ENCODE data around the gene CARD9. TPM values are rescaled to one million over a fixed set of nuclear protein-coding genes. Genes with fewer than 3 reads are reported as not detected.

Gene CARD9, protein sequence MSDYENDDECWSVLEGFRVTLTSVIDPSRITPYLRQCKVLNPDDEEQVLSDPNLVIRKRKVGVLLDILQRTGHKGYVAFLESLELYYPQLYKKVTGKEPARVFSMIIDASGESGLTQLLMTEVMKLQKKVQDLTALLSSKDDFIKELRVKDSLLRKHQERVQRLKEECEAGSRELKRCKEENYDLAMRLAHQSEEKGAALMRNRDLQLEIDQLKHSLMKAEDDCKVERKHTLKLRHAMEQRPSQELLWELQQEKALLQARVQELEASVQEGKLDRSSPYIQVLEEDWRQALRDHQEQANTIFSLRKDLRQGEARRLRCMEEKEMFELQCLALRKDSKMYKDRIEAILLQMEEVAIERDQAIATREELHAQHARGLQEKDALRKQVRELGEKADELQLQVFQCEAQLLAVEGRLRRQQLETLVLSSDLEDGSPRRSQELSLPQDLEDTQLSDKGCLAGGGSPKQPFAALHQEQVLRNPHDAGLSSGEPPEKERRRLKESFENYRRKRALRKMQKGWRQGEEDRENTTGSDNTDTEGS
- 10 to 100 TPM; 11.6 to 25.5 (median 19.5) TPM for total RNA-seq
- polyA plus RNA-seq = 10 to 100 TPM in 2 of 3 donors, 1 to 10 TPM in 1; 5.7 to 17.3 (median 16.1) TPM
- long read RNA-seq, donor 1, transcript CARD9-201 (13 exons, 2,123 nt) = major isoform, 5 of 6 reads
- long read RNA-seq, donor 1, partial matches to known transcripts = 0 of 6 reads
- long read RNA-seq, donor 1, other reads (novel, unspliced or antisense) = 0 of 6 reads
- long read RNA-seq, donor 2, partial matches to known transcripts = 0 of 2 reads
- long read RNA-seq, donor 2, other reads (novel, unspliced or antisense) = 0 of 2 reads

DNA sequence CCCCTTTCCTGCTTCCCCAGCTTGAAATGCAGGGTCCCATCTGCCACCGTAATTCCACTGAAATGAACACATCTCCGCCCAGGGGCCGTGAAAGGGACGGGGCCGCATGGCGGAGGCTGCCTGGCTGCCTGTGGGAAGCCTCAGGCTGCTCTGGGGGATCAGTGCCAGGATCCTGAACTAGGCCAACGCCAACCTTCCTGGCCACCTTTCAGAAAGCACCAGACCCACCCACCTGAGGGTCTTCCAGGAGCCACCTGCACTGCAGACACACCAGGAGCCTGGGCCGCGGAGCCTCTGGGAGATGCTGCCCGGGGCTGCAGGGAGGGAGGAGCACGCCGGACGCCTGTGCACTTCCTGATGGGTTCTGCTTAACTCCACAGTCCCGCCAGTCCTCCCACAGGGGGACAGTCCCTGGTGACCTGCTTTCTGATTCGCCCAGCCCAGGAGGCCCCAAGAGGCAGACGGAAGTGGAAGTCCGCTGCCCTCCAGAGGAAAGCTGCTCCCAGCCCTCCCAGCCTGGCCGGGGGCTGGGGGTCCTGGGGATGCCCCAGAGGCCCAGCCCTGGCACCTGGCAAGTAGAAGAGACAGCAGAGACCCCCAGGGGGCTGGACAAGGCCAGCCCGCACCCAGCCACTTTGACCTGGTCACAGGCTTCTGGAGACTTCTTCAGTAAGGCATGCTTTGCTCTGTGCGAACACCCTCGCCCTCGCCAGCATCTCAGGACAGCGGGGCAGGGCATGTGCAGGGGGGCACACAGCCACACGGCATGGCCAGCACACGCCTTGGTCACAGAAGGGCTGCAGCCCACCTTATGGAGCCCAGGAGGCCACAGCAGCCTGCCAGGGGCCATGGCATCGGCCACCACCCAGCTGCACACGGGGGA lies at the start of gene CARD9:
CARD9 (minus strand) TSS at position 370 of the 883 bp plus-strand sequence. CDS start 1,591 bp downstream, outside the sequence.
- WGBS, 5 donors = 37 to 54% (median 43%) methylated on average over 6 to 27 of the region's 27 CpGs
- Histone ChIP-seq H3K4me3 (peak within 1 kb of the TSS; percentile 10 to 67 (median 42)), H3K36me3 (peaks cover 0 to 45% (median 13%) of the 10 kb centered on the region in 6 donors), H3K4me1 (peaks cover 0 to 58% (median 32%) of the 10 kb centered on the region in 6 donors), H3K9me3 (no peaks in the 10 kb centered on the region), H3K27me3 (replicated peaks in 1 of 7) (peaks cover 0 to 18% (median 0%) of the 10 kb centered on the region in 7 donors), H3K27ac (peak within 1 kb of the TSS in 7 of 8 donors; percentile 51 to 85 (median 68))
- intact Hi-C loops (cut with DNase I; ENCODE audit: low total_unique reads) = no loop called here
- DNase-seq = peak; percentile 85
- TF ChIP-seq, protein P1, sequence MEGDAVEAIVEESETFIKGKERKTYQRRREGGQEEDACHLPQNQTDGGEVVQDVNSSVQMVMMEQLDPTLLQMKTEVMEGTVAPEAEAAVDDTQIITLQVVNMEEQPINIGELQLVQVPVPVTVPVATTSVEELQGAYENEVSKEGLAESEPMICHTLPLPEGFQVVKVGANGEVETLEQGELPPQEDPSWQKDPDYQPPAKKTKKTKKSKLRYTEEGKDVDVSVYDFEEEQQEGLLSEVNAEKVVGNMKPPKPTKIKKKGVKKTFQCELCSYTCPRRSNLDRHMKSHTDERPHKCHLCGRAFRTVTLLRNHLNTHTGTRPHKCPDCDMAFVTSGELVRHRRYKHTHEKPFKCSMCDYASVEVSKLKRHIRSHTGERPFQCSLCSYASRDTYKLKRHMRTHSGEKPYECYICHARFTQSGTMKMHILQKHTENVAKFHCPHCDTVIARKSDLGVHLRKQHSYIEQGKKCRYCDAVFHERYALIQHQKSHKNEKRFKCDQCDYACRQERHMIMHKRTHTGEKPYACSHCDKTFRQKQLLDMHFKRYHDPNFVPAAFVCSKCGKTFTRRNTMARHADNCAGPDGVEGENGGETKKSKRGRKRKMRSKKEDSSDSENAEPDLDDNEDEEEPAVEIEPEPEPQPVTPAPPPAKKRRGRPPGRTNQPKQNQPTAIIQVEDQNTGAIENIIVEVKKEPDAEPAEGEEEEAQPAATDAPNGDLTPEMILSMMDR (IDR thresholded peaks at IDR 0.05 in 8 of 11, conservative IDR thresholded peaks at IDR 0.05 in 3 of 11) = peak in 1 of 11 experiments; percentile 13
- TF ChIP-seq POLR2AphosphoS5 (IDR thresholded peaks at IDR 0.05) = peak; percentile 30 to 73 (median 54)
- no peak for TF ChIP-seq POLR2A (IDR thresholded peaks at IDR 0.05)

DNA sequence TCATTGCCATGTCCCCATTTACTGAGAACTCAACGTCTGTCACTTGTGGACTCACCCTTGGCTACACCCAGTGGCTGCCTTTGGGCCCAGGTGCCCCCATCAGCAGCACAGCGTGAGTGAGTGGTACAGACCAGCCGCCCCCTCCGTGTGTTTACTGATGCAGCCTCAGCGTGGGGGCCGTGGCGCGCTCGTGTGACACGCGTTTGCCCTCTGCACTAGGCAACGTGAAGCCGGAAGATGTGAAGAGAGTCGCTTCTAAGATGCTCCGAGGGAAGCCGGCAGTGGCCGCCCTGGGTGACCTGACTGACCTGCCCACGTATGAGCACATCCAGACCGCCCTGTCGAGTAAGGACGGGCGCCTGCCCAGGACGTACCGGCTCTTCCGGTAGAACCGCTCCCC lies 49.4 kb upstream of the CARD9 start:
- no peaks in the 10 kb centered on the region for H3K27me3 ChIP-seq (replicated peaks in 1 of 7)
- intact Hi-C loops (cut with DNase I; ENCODE audit: low total_unique reads) = no loop called here
- peaks cover 8 to 94% (median 71%) of the 10 kb centered on the region in 6 donors for H3K36me3 ChIP-seq
- H3K27ac ChIP-seq = no peak overlapping the region
- TF ChIP-seq, protein P1 (IDR thresholded peaks at IDR 0.05 in 8 of 11, conservative IDR thresholded peaks at IDR 0.05 in 3 of 11) = no peak
- TF ChIP-seq POLR2A (IDR thresholded peaks at IDR 0.05) = no peak
- TF ChIP-seq POLR2AphosphoS5 (IDR thresholded peaks at IDR 0.05) = no peak
- 95 to 98% (median 96%) methylated on average over 25 to 26 of the region's 26 CpGs for whole genome bisulfite sequencing, 5 donors
- no peaks in the 10 kb centered on the region for H3K4me1 ChIP-seq
- H3K9me3 ChIP-seq = no peaks in the 10 kb centered on the region
- H3K4me3 ChIP-seq = no peak overlapping the region
- DNase-seq = no peak

DNA sequence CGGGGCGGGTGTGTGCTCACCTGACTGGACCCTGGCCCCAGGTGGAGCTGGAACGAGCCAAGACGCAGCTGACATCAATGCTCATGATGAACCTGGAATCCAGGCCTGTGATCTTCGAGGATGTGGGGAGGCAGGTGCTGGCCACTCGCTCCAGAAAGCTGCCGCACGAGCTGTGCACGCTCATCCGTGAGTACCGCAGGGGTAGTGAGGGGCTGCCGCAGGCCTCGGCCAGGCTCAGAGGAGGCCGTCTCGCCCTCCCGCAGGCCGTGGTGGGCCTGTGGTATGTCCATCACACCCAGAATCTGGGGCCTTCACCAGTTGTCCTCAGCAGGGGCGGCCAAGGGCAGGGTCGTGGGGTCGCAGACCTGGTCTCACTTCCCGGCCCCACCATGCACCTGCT lies 48.3 kb upstream of the CARD9 start:
- H3K4me1 ChIP-seq = no peaks in the 10 kb centered on the region
- H3K36me3 ChIP-seq = peaks cover 8 to 98% (median 82%) of the 10 kb centered on the region in 6 donors
- WGBS, 5 donors = 89 to 96% (median 93%) methylated on average over 7 to 21 of the region's 21 CpGs

More for the DNA sequence above, 48.3 kb upstream of the CARD9 start:
- no peaks in the 10 kb centered on the region for H3K9me3 ChIP-seq
- no peaks in the 10 kb centered on the region for H3K27me3 ChIP-seq (replicated peaks in 1 of 7)
- peak in 1 of 3 donors; percentile 59 for TF ChIP-seq POLR2AphosphoS5 (IDR thresholded peaks at IDR 0.05)
- TF ChIP-seq POLR2A (IDR thresholded peaks at IDR 0.05) = no peak
- TF ChIP-seq, protein P1 (IDR thresholded peaks at IDR 0.05 in 8 of 11, conservative IDR thresholded peaks at IDR 0.05 in 3 of 11) = no peak
- intact Hi-C loops (cut with DNase I; ENCODE audit: low total_unique reads) = no loop called here
- no peak overlapping the region for H3K27ac ChIP-seq
- DNase-seq = no peak
- no peak overlapping the region for H3K4me3 ChIP-seq
